Kidney capillary endothelial cell (primary cell): ENCODE measurements around the gene TREX2.

Experiments used
- DNase-seq: peaks from one replicate; pipeline ENCODE4 v3.0.0-alpha.2; 2018; ENCODE audit warnings: low spot score

TREX2 gene

GRCh38 chrX:153475751-153476281 is 30.0 kb upstream of the TREX2 start:
- no peak for DNase-seq

DNA sequence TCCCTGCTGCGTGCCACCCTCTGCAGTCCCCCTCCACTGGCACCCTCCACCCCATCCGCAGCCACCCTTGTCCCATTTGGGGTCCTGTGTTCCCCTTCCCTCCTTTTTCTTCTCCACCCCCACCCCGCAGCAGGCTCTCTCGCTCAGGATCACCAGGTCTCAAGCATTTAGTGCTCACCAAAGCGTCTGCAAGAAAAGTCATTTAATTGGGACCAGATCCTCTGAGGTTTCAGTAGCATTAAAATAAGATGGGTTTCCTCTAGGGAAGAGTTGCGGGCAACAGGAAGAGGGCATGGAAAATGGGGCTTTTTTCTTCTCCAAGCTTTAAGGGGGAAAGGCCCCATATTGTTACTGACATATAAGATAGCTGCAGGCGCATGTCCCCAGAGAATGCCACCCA is 29.4 kb upstream of the TREX2 start:
- no peak for DNase-seq

DNA sequence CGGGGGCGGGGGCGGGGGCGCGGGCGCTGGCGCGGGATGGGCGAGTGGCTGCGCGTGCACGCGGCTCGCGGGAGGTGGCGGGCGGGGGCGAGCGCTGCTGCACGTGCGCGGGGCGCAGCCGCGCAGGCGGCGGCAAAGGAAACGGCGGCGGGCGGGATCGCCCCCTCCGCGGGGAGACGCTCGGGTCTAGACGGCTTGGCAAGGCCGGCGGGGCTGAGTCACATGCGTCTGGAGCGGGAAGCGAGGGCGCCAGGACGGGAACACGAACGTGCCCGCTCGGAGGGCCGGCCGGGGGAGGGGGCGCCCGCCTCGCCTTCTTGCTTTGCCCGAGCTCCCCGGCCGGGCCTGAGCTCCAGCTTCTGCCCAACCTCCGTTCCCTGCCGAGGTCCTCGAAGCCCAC is 28.9 kb upstream of the TREX2 start:
- DNase-seq, result peak; percentile 50

- DNase-seq, result no peak
Observed at GRCh38 chrX:153474266-153474665, 28.4 kb upstream of the TREX2 start.

- no peak for DNase-seq
Observed at GRCh38 chrX:153473126-153473525, 27.3 kb upstream of the TREX2 start.

GRCh38 chrX:153471663-153472280 is 25.9 kb upstream of the TREX2 start:
- no peak for DNase-seq

DNA sequence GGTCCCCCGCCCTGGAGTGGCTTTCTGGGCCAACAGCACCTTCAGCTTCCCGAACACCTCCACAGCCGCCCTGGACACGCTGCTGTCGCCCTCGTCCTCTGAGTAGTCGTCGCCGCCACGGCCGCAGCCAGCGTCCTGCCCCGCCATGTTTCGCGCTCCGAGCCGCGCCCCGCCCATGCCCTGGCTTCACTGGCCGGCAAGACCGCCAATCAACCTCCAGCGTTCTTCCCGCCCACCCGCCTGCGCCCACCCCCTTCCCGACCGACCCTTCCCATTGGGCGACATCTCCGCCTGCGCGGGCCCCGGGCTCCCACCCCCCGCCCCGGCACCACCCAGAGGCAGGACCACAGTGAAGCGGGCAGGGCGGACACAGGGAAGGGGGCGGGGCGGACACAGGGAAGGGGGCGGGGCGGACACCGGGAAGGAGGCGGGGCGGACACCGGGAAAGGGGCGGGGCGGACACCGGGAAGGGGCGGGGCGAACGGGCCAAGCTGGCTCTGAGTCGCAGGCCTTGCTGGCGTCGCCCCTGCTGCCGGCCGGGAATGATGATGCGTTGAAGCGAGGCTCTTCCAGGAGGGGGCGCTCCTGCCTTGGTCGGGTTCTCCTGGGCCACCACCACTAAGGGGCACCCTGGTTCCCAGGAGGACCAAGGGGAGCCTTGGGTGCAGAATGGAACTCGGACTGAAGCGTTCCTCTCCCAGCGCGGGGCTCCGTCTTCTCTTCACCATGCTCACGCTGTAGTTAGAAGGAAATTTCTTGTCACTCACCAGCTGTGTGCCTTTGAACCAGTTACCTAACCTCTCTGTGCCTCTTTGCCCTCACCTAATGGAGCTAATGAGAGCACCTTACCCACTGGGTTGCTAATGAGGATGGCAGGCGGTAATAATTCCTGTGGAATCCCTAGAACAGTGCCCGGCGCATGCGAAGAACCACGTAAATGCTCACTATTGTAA is 24.8 kb upstream of the TREX2 start, which contains the start of gene HAUS7:
HAUS7 (minus strand) TSS at position 166 of the 953 bp plus-strand sequence; CDS start at position 147, 19 bp downstream.
- DNase-seq, result peak; percentile 73

GRCh38 chrX:153469811-153470410 is 24.1 kb upstream of the TREX2 start:
- no peak for DNase-seq

- no peak for DNase-seq
Observed at GRCh38 chrX:153468008-153468580, 22.2 kb upstream of the TREX2 start.

DNA sequence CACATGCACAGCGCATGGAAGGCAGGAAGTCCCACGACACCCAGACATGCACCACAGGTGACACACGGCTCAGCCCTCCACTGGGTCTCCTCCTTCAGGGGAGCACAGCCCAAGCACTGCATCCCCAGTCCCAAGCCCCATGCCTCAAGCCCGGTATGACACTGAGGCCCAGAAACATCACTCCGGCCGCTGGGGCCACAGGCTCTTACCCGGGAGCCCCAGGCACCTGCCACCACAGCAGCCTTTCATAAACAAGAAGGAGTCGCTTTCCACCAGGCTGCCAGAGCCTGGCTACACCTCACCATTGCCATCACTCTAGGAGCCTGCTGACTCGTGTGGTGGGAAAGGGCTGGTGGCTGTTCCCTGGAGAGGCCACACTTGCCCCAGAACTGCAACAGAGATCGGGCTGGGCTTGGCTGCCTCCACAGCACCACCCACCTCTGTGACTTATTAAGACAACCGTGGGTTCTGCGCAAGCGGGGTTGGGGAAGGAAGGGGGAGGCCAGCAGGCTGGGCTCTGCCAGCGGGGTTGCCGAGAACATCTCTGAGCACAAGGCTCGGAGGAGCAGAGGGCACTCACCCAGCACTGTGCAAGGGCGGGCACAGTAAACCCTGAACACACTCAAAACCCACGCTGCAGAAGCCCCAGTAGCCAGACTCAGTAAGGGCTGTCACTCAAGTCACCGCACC is 20.0 kb upstream of the TREX2 start:
- DNase-seq, result no peak

GRCh38 chrX:153464116-153464515 is 18.3 kb upstream of the TREX2 start:
- DNase-seq, result no peak

- no peak for DNase-seq
Observed at GRCh38 chrX:153463556-153463955, 17.7 kb upstream of the TREX2 start.

GRCh38 chrX:153463031-153463430 is 17.2 kb upstream of the TREX2 start:
- no peak for DNase-seq

DNA sequence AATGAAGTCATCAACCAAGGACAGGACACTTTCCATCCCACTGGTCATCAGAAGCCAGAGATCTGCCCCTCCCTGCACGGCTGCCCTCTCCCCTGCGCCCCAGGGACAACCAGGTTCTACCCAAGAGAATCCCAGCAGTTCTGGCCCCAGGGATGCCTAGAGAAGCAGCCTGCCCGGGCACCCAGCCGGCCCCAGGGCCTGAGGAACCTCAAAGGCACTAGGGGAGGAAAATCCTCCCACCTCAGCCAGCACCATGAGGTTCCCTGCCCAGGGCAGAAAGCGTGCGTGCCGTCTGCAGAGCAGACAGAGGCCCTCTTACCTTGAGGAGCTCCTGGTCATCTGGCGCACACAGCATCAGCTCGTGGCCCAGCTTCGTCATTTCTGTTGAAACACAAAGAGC is 16.4 kb upstream of the TREX2 start:
- no peak for DNase-seq

- peak; percentile 22 for DNase-seq
Observed at GRCh38 chrX:153460826-153461225, 15.0 kb upstream of the TREX2 start.

GRCh38 chrX:153459986-153460385 is 14.1 kb upstream of the TREX2 start:
- no peak for DNase-seq

DNA sequence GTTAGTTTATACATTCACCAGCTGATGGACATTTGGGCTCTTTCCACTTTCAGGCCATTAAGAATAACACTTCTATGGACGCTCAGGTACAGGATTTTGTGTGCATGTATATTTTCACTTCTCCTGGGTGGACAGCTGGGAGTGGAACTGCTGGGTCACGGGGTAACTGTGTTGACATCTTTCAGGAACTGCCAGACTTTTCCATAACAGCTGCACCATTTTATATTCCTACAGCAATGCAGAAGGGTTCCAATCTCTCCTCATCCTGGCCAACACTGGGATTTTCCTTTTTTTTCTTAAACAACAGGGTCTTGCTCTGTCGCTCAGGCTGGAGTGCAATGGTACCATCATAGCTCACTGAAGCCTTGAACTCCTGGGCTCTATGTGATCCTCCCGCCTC is 12.6 kb upstream of the TREX2 start:
- no peak for DNase-seq

DNA sequence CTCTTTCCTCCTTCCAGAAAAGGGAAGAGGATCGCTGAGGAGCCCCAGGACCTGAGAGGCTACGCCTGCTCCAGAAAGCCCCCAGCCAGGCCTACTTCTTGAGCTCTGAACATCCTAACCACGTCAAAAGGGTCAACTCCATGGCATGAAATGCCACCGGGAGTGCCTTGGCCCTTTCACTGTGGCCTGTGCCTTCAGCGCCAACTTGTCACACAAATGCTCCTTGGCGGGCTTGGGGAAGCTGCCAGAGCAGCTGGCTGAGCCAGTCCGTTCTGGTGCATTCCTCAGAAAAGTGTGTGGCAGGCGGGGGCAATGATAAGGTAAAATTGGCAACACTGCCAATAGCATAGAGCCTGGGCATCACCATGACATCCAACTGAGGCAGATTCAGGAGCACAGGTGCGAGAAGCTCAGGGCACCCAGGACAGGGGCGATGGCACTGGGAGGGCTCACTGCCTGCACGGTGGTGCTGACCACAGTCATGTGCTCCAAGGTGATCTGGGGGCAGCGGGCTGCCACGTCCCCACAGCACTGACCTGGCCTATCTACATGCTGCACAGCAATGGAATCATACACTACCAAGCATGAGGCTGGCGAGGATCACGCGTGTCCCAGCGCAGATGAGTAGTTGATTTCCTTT is 12.1 kb upstream of the TREX2 start:
- no peak for DNase-seq

- no peak for DNase-seq
Observed at GRCh38 chrX:153457136-153457825, 11.4 kb upstream of the TREX2 start.

DNA sequence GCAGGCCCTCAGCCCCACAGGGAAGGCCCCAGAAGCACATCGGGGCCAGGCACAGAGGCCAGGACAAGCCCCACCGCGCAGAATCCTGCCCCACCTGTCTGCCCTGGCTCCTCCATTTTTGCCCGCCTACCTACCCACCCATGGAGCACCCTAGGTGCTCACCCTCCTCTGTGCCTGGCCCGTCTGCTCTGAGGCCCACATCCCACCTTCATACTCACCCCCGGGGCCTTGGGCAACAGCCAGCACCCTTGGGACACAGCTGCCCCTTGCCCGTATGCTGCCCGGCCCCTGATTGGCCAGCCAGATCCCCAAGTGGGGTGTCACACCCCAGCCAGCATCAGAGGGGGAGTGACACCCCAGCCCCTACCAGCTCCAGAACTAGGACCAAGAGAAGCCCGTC is 10.8 kb upstream of the TREX2 start:
- DNase-seq, result no peak

GRCh38 chrX:153456161-153456560 is 10.3 kb upstream of the TREX2 start:
- DNase-seq, result no peak
